Natural killer cell (primary cell): ENCODE data around the gene ADGRB3. TPM values are rescaled to one million over a fixed set of nuclear protein-coding genes. Genes with fewer than 3 reads are reported as not detected.

ENCODE experiments used
- ATAC-seq, 3 donors: fragments of 150-1000 bp in 2 of 3; fragments of 200-7000 bp in 1 of 3; cut with Tn5 transposase; 1 replicate in 1 of 3; 2 replicates in 2 of 3; pipeline ENCODE4 v1.10.0; 2021; ENCODE audit warnings: mild to moderate bottlenecking in 2 of 3, moderate library complexity in 2 of 3
- DNase-seq, 2 donors: peaks; one replicate each; pipeline versions ENCODE4 v3.0.0 to v3.0.0-alpha.2; 2013 to 2021; ENCODE audit warnings: mixed read lengths in 1 of 2
- H3K27ac ChIP-seq: one replicate; pipeline ENCODE4 v1.5.1; 2013; ENCODE audit warnings: mild to moderate bottlenecking, low read length
- H3K27me3 ChIP-seq: one replicate; pipeline ENCODE4 v1.6.1; 2013; ENCODE audit warnings: low read length; ENCODE audit not compliant: control insufficient read depth, insufficient read depth
- H3K36me3 ChIP-seq: one replicate; pipeline ENCODE4 v1.6.1; 2013; ENCODE audit warnings: low read length; ENCODE audit not compliant: control insufficient read depth, insufficient read depth
- H3K4me1 ChIP-seq: one replicate; pipeline ENCODE4 v1.6.1; 2013; ENCODE audit warnings: low read length; ENCODE audit not compliant: control insufficient read depth, insufficient read depth
- H3K4me3 ChIP-seq: one replicate; pipeline ENCODE4 v1.5.1; 2013; ENCODE audit warnings: low read length
- H3K9me3 ChIP-seq: one replicate; pipeline ENCODE4 v1.6.1; 2013; ENCODE audit warnings: low read length; ENCODE audit not compliant: control insufficient read depth, insufficient read depth
- H3K27ac Mint-ChIP-seq, 2 donors: one replicate each; pipeline ENCODE4 v1.8.0; 2022; ENCODE audit warnings: mild to moderate bottlenecking in 2 of 2, mixed read lengths in 2 of 2, moderate library complexity in 1 of 2
- H3K27me3 Mint-ChIP-seq, 2 donors: one replicate each; pipeline ENCODE4 v1.8.0; 2022; ENCODE audit warnings: low read depth in 2 of 2, mixed read lengths in 2 of 2
- H3K36me3 Mint-ChIP-seq: one replicate; pipeline ENCODE4 v1.8.0; 2022; ENCODE audit warnings: mixed read lengths
- H3K4me1 Mint-ChIP-seq, 2 donors: one replicate each; pipeline ENCODE4 v1.8.0; 2022; ENCODE audit warnings: mixed read lengths in 2 of 2
- H3K4me3 Mint-ChIP-seq: one replicate; pipeline ENCODE4 v1.8.0; 2022; ENCODE audit warnings: mild to moderate bottlenecking, moderate library complexity, mixed read lengths
- H3K9me3 Mint-ChIP-seq, 2 donors: one replicate each; pipeline ENCODE4 v1.8.0; 2022; ENCODE audit warnings: mixed read lengths in 2 of 2
- WGBS: methylation state at CpG from one replicate; pipeline ENCODE4 v1.1.7; 2013; ENCODE audit warnings: missing lambda C conversion rate; ENCODE audit not compliant: insufficient coverage; 5-methylcytosine and 5-hydroxymethylcytosine counted together
- intact Hi-C: fragments of 100-400 bp; cut with micrococcal nuclease; formaldehyde crosslinking; loops from one replicate; pipeline ENCODE4 v1.14.2; 2022
- total RNA-seq, 4 donors: library from RNA; stranded (reverse); fragments of 120-200 nt in 1 of 4; gene quantifications; one replicate each; pipeline versions ENCODE4 v1.2.3 to v1.2.4, GENCODE V29; 2013 to 2022
- TF ChIP-seq, protein P1 (sequence below): fragments of 200-600 bp; IDR thresholded peaks from one replicate; pipeline ENCODE4 v1.8.0; 2022; ENCODE audit warnings: antibody characterized with exemption

Gene ADGRB3
- total RNA-seq, 3 donors from 2014 or later (not counting 1 experiment from before 2014, with no cell fraction given), result not detected

DNA sequence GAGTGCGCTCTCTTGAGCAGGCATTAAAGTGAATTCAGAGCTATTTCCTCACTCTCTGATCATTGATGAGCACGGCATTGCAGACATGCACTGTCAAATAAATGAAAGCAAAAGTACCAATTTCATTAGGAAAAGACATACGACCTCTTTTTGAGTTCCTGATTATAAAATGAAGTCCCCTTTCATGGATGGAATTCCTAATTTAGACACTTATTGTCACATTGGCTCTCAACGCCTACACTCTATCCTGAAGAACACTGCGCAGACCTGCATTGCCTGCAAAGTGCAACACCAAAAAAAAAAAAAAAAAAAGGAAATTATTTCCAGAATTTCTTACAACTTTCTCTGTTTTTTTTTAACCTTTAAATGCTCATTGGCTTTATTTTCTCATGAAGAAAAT is 1.6 kb downstream of the ADGRB3 start:
- ATAC-seq, result no peak
- H3K9me3 Mint-ChIP-seq, result peaks cover 0 to 4% of the 10 kb centered on the region in 2 donors
- TF ChIP-seq, protein P1, sequence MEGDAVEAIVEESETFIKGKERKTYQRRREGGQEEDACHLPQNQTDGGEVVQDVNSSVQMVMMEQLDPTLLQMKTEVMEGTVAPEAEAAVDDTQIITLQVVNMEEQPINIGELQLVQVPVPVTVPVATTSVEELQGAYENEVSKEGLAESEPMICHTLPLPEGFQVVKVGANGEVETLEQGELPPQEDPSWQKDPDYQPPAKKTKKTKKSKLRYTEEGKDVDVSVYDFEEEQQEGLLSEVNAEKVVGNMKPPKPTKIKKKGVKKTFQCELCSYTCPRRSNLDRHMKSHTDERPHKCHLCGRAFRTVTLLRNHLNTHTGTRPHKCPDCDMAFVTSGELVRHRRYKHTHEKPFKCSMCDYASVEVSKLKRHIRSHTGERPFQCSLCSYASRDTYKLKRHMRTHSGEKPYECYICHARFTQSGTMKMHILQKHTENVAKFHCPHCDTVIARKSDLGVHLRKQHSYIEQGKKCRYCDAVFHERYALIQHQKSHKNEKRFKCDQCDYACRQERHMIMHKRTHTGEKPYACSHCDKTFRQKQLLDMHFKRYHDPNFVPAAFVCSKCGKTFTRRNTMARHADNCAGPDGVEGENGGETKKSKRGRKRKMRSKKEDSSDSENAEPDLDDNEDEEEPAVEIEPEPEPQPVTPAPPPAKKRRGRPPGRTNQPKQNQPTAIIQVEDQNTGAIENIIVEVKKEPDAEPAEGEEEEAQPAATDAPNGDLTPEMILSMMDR, result no peak

DNA sequence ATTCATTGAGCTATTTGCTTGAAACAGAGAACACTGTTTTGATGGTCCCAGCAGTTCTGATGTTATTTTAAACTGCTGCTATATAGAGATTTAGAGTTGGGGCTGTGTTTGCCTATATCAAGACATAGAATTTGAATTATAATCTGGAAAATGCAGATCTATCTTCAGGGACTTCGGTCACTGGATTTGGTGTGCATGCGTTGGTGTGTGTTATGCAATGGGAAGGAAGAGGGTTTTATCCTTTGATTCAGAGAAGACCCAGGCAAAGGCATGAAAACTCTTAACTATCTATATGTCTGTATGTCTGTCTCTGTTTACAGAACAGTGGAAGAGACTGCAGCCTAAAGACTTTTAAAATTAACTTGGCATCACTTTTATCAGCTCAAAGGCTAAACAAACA is 2.0 kb downstream of the ADGRB3 start:
- peaks cover 26 to 32% of the 10 kb centered on the region in 2 donors for H3K27me3 Mint-ChIP-seq
- TF ChIP-seq, protein P1, result no peak
- Histone ChIP-seq H3K27me3 (peaks cover 16% of the 10 kb centered on the region), H3K36me3 (no peaks in the 10 kb centered on the region), H3K4me3 (no peak overlapping the region), H3K4me1 (peaks cover 17% of the 10 kb centered on the region), H3K27ac (no peak overlapping the region), H3K9me3 (no peaks in the 10 kb centered on the region)
- H3K36me3 Mint-ChIP-seq, result no peaks in the 10 kb centered on the region
- H3K4me1 Mint-ChIP-seq, result peaks cover 28 to 33% of the 10 kb centered on the region in 2 donors
- H3K9me3 Mint-ChIP-seq, result peaks cover 0 to 4% of the 10 kb centered on the region in 2 donors
- peak overlapping the region; percentile 37 for H3K4me3 Mint-ChIP-seq
- intact Hi-C loops, result no loop called here
- ATAC-seq (no peak), DNase-seq (no peak)
- WGBS, result 79% methylated on average over 2 of the region's 2 CpGs
- H3K27ac Mint-ChIP-seq, result no peak overlapping the region

More for the DNA sequence above, 1.6 kb downstream of the ADGRB3 start:
- intact Hi-C loops, result no loop called here
- WGBS, result 66% methylated on average over 5 of the region's 5 CpGs
- no peak overlapping the region for H3K4me3 ChIP-seq
- no peak overlapping the region for H3K27ac ChIP-seq
- peak overlapping the region; percentile 37 for H3K4me3 Mint-ChIP-seq
- H3K4me1 Mint-ChIP-seq, result peaks cover 28 to 33% of the 10 kb centered on the region in 2 donors
- no peaks in the 10 kb centered on the region for H3K9me3 ChIP-seq
- no peak for DNase-seq
- no peaks in the 10 kb centered on the region for H3K36me3 ChIP-seq
- H3K4me1 ChIP-seq, result peaks cover 17% of the 10 kb centered on the region
- H3K27me3 Mint-ChIP-seq, result peaks cover 26 to 32% of the 10 kb centered on the region in 2 donors
- H3K27ac Mint-ChIP-seq, result no peak overlapping the region
- H3K27me3 ChIP-seq, result peaks cover 16% of the 10 kb centered on the region
- no peaks in the 10 kb centered on the region for H3K36me3 Mint-ChIP-seq

DNA sequence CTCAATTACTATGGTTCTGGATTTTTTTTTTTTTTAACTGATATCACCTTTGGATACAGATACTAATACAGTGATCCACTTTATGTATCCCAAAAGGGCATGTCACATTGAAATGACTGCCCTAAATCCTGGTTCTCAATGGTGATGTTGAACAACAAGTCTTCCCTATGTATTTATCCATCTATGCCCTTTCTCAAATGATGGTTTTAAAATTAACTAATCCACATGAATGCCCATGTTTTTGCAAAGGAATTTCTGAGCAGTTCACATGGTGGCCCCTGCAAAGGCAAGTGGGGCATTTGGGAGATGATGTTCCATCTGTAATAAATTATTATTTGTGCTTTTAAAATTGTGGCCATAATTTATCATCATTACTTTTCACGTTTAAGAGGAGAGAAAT is 2.7 kb downstream of the ADGRB3 start:
- TF ChIP-seq, protein P1, result no peak
- WGBS, result no CpG with 5 or more reads among the region's 1 CpG
- no peak for DNase-seq
- no peak overlapping the region for H3K27ac ChIP-seq
- no peak overlapping the region for H3K4me3 ChIP-seq
- H3K36me3 ChIP-seq, result no peaks in the 10 kb centered on the region
- H3K27me3 Mint-ChIP-seq, result peaks cover 26 to 32% of the 10 kb centered on the region in 2 donors
- no peaks in the 10 kb centered on the region for H3K36me3 Mint-ChIP-seq
- no peak overlapping the region for H3K4me3 Mint-ChIP-seq
- no peaks in the 10 kb centered on the region for H3K9me3 ChIP-seq
- H3K9me3 Mint-ChIP-seq, result peaks cover 0 to 4% of the 10 kb centered on the region in 2 donors
- peaks cover 28 to 33% of the 10 kb centered on the region in 2 donors for H3K4me1 Mint-ChIP-seq
- no peak overlapping the region for H3K27ac Mint-ChIP-seq
- peaks cover 15% of the 10 kb centered on the region for H3K27me3 ChIP-seq
- H3K4me1 ChIP-seq, result peaks cover 17% of the 10 kb centered on the region
- no peak for ATAC-seq
- intact Hi-C loops, result no loop called here
